Ovary (tissue), 9 donors: ENCODE data around the gene GPR68. TPM values are rescaled to one million over a fixed set of nuclear protein-coding genes. Genes with fewer than 3 reads are reported as not detected.

Experiments
- DNase-seq, 5 donors: peaks; one replicate each; pipeline ENCODE4 v3.0.0-alpha.2; 2019 to 2020
- H3K27ac ChIP-seq, 2 donors: fragments of 200-600 bp; one replicate each; pipeline versions ENCODE4 v1.5.1 to v1.8.0; 2019 to 2022
- H3K27me3 ChIP-seq: fragments of 200-600 bp; one replicate; pipeline ENCODE4 v1.8.0; 2022
- H3K36me3 ChIP-seq: fragments of 200-600 bp; sonication (generic); one replicate; pipeline ENCODE4 v1.5.1; 2019
- H3K4me1 ChIP-seq: one replicate; pipeline ENCODE4 v1.8.1; 2013; ENCODE audit warnings: mild to moderate bottlenecking, moderate library complexity; ENCODE audit not compliant: insufficient read depth
- H3K4me3 ChIP-seq: fragments of 200-600 bp; sonication (generic); one replicate; pipeline ENCODE4 v1.5.1; 2017
- H3K9me3 ChIP-seq, 2 donors: fragments of 200-600 bp in 1 of 2; sonication (generic) in 1 of 2; one replicate each; pipeline versions ENCODE4 v1.5.1 to v1.8.1; 2013 to 2019; ENCODE audit warnings: mild to moderate bottlenecking in 1 of 2, moderate library complexity in 1 of 2
- CTCF ChIP-seq, 3 donors: fragments of 450-650 bp in 2 of 3; fragments of 200-600 bp in 1 of 3; IDR thresholded peaks; one replicate each; pipeline versions ENCODE4 v1.5.1 to v1.8.0; 2016 to 2022; ENCODE audit warnings: antibody characterized with exemption in 3 of 3, mild to moderate bottlenecking in 1 of 3
- EP300 ChIP-seq: sonication (generic); formaldehyde crosslinking; IDR thresholded peaks from one replicate; pipeline ENCODE4 v1.6.1; 2017; ENCODE audit warnings: antibody characterized with exemption
- POLR2A ChIP-seq: fragments of 450-650 bp; IDR thresholded peaks from one replicate; pipeline ENCODE4 v1.6.1; 2017; ENCODE audit warnings: antibody characterized with exemption, mild to moderate bottlenecking, moderate library complexity
- WGBS, 3 donors: extraction: QIAGEN DNeasy Blood & Tissue Kit in 1 of 3; methylation state at CpG; one replicate each; pipeline versions ENCODE4 v1.1.5 to v1.1.7; 2013 to 2017; 5-methylcytosine and 5-hydroxymethylcytosine counted together
- intact Hi-C, 4 donors: fragments of 100-400 bp; cut with DNase I; formaldehyde crosslinking; loops; one replicate each; pipeline versions ENCODE4 v1.11.0 to v1.15.1; 2022 to 2023
- polyA plus RNA-seq, 2 donors: library from polyadenylated mRNA; stranded (reverse); fragments of 200-250 nt in 1 of 2; fragments of 350-450 nt in 1 of 2; fragmentation: Illumina TruSeq in 1 of 2; extraction: RNeasy Lipid Tissue Mini Kit (QIAGEN cat#74804) in 1 of 2; gene quantifications; one replicate each; pipeline ENCODE4 v1.2.3, GENCODE V29; 2013 to 2014
- total RNA-seq, 7 donors: library from RNA; depleted of rRNA in 2 of 7; stranded (reverse); fragments of >200 nt in 2 of 7; fragmentation: NEBNext Ultra II Directional in 3 of 7; extraction: Animal tissue kit (Norgen Biotek cat#: 25700) in 3 of 7; gene quantifications; one replicate each; pipeline versions ENCODE4 v1.1.0 to v1.2.4, GENCODE V29; 2016 to 2023
- donor health status: DM: no; HTN: no; CAD: no; lungs with moderate emphysema.
- donor health status: DM: no; HTN: no; CAD: no.
- donor health status: Bipolar disorder and iron deficiency.
- donor health status: DM: yes; HTN: yes; CAD: no.
- donor health status: DM: no; HTN: no; CAD: no.
- donor health status: DM: yes; HTN: yes; CAD: no.

The GPR68 gene
- total and polyA plus RNA-seq, 9 donors: 0.17 to 0.57 (median 0.36) TPM; not detected in 1

GRCh38 chr14:91215381-91215780 is 29.1 kb downstream of the GPR68 start:
- DNase-seq: no peak
- TF ChIP-seq EP300 (no peak), POLR2A (no peak), CTCF (IDR thresholded peaks at IDR 0.05) (no peak)
- H3K27ac ChIP-seq: no peak overlapping the region
- intact Hi-C loops: no loop called here
- WGBS, 3 donors: 92 to 95% (median 94%) methylated on average over 9 to 10 of the region's 10 CpGs
- H3K4me1 ChIP-seq: no peaks in the 10 kb centered on the region
- no peaks in the 10 kb centered on the region for H3K27me3 ChIP-seq
- no peak overlapping the region for H3K4me3 ChIP-seq
- no peaks in the 10 kb centered on the region for H3K36me3 ChIP-seq
- H3K9me3 ChIP-seq: no peaks in the 10 kb centered on the region

- Histone ChIP-seq H3K27ac (no peak overlapping the region), H3K4me1 (no peaks in the 10 kb centered on the region), H3K27me3 (no peaks in the 10 kb centered on the region), H3K4me3 (no peak overlapping the region), H3K9me3 (no peaks in the 10 kb centered on the region), H3K36me3 (no peaks in the 10 kb centered on the region)
- TF ChIP-seq EP300 (no peak), CTCF (IDR thresholded peaks at IDR 0.05) (no peak), POLR2A (no peak)
- 91 to 94% (median 91%) methylated on average over 6 of the region's 6 CpGs for WGBS, 3 donors
- intact Hi-C loops: no loop called here
- DNase-seq: no peak
Observed at GRCh38 chr14:91214306-91214705, 30.2 kb downstream of the GPR68 start.

GRCh38 chr14:91211017-91211416 is 33.5 kb downstream of the GPR68 start:
- no peak overlapping the region for H3K27ac ChIP-seq
- H3K36me3 ChIP-seq: no peaks in the 10 kb centered on the region
- no peaks in the 10 kb centered on the region for H3K9me3 ChIP-seq
- WGBS, 3 donors: 96 to 99% (median 98%) methylated on average over 2 of the region's 2 CpGs
- no peaks in the 10 kb centered on the region for H3K4me1 ChIP-seq
- H3K4me3 ChIP-seq: no peak overlapping the region
- H3K27me3 ChIP-seq: no peaks in the 10 kb centered on the region
- TF ChIP-seq POLR2A: no peak
- no peak for TF ChIP-seq CTCF (IDR thresholded peaks at IDR 0.05)
- TF ChIP-seq EP300: no peak
- intact Hi-C loops: no loop called here
- no peak for DNase-seq

GRCh38 chr14:91207008-91207407 is 37.5 kb downstream of the GPR68 start:
- Histone ChIP-seq H3K27ac (no peak overlapping the region), H3K27me3 (no peaks in the 10 kb centered on the region), H3K4me1 (no peaks in the 10 kb centered on the region), H3K4me3 (no peak overlapping the region), H3K36me3 (no peaks in the 10 kb centered on the region), H3K9me3 (no peaks in the 10 kb centered on the region)
- DNase-seq: no peak
- 85 to 93% (median 89%) methylated on average over 3 of the region's 3 CpGs for WGBS, 3 donors
- intact Hi-C loops: no loop called here
- no peak for TF ChIP-seq EP300
- TF ChIP-seq POLR2A: no peak
- TF ChIP-seq CTCF (IDR thresholded peaks at IDR 0.05): no peak

GRCh38 chr14:91205459-91205858 is 39.0 kb downstream of the GPR68 start:
- H3K4me3 ChIP-seq: no peak overlapping the region
- intact Hi-C loops: no loop called here
- WGBS, 3 donors: 85 to 87% (median 86%) methylated on average over 7 of the region's 7 CpGs
- no peaks in the 10 kb centered on the region for H3K4me1 ChIP-seq
- no peak for DNase-seq
- no peak for TF ChIP-seq CTCF (IDR thresholded peaks at IDR 0.05)
- TF ChIP-seq EP300: no peak
- no peak for TF ChIP-seq POLR2A
- H3K36me3 ChIP-seq: no peaks in the 10 kb centered on the region
- no peaks in the 10 kb centered on the region for H3K9me3 ChIP-seq
- H3K27me3 ChIP-seq: no peaks in the 10 kb centered on the region
- no peak overlapping the region for H3K27ac ChIP-seq
